HL-60/S4 (cell line): ENCODE data around the gene ORMDL2.
"Not testable (repeated sequence)": the region's sequence is repeated elsewhere in the genome, so short reads cannot be mapped to it uniquely, and the experiment has no call there.

Experiments used
- in situ Hi-C: fragments of 300-500 bp; cut with MboI; formaldehyde crosslinking; loops from 2 replicates; pipeline ENCODE4 v1.14.3; 2022; ENCODE audit warnings: low sequenced_read_pairs

The ORMDL2 gene

DNA sequence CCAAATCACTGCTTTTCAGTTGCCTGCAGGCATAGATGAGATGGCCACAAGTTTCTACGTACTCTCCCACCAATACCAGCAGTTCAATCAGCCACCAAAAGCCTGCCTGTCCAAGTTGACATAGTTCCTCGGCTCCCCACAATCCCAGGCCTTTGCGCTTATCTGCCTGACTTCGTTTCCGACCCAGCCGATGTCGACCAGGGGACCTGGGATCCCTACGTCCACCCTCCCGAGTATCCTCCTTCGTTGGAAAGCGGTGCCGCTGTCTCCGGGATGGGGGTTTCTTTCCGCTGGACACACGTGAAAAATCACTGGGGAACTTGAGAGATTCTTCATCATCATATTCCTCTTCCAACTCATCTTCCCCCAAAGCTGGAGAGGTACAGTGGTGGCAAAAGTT, 10.0 kb downstream of the ORMDL2 start:
- in situ Hi-C loops = no loop called here

DNA sequence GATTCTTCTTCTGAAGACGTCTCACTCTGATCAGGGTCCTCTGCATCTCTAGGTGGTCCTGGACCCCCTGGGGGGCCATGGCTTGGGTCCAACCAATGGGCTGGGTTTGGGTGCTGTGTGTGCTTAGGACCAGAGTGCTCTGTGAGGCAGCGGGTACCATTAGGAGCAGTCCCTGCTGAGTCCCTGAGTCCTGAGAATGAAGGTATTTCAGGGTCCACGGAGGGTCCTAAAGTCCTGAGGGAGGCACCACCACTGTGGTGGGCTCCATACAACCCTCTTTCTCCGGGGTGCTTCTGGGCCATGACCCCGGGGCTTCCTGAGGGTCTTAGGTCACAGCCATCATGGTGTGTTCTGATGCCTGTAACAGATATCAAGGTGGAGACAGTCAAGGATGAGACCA, 10.5 kb downstream of the ORMDL2 start:
- in situ Hi-C loops = no loop called here

DNA sequence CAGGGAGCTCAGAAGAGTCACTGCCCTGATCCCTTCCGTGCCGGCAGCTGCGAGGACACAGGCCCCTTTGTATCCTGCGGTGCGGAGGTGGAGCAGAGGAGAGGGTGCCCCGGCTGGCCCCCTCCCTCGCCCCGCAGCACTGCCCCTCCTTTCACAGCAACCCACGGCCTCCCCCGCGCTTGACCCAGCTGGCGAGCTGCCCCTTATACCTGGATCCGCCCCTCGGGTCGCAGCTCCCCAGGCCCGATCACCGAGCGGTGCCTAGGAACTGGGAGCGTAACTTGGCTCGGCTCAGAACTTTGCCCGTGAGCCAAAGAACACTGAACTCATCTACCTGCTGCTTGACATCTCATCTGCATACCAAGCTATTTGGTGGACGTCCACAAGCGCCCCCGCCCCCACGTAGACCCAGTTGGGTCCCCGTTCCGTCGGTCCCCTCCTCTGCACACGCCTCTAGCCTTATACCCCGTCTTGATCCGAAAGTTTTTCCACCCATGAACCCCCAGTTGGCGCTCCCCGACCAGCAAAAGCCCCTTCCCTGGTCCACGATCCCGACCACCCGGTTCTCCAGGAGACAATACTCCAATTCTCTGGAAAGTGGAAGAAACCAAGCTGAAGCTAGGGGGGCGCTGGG, 12.2 kb downstream of the ORMDL2 start:
- in situ Hi-C loops = no loop called here

DNA sequence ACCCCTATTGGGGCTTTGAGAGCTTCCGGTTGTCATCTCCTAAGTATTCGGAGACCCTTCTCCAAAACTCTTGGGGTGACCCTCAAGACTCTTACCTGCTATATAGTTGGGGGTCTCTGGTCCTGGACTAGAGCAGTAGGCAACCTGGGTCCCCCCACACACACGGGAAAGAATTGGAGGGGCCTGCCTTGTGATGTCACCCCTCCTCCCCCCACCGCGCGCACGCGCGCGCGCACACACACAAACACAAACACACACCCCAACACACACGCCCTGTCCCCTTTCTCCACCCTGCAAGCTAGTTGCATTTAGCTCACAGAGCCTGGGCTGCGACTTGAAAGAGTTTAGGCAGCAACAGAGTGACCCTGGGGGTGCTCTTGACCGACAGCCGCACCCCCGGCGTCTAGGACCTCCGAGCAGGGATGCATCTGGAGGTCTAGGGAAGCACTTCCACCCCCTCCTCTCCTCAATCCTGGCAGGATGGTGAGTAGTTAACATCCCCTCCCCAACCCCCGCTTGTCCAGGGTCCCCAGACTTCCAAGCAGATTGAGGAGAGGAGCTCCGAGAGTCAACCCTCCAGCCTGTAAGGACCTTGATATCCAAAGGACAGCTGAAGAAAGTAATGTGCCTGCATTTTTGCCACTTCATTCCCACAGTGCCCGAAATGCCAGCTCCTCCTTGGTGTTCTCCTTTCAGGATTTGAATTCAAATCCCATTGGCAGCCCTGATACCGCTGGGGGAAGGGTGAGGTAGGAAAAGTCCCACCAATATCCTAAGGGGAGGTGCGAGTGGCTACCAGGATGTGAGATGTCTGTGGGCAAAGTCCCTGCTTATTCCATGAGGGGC, 13.0 kb downstream of the ORMDL2 start:
- in situ Hi-C loops = no loop called here

DNA sequence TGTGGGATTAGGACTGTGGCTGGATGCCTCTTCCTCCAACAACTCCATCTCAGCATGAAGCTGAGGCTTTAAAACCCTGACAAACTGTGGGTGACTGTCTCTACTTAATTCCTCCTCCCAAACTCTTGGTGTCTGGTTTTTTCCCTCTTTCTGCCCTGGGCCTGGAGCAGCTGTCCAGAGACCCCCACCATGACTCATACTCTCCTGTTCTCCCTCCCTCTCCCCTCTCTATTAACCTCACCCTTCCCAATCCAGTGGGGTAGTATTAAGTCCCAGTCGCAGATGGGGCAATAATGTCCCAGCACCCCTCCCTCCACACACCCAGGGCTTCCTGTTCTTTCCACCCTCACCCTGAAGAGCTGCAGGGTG, 13.6 kb downstream of the ORMDL2 start:
- in situ Hi-C loops = no loop called here

DNA sequence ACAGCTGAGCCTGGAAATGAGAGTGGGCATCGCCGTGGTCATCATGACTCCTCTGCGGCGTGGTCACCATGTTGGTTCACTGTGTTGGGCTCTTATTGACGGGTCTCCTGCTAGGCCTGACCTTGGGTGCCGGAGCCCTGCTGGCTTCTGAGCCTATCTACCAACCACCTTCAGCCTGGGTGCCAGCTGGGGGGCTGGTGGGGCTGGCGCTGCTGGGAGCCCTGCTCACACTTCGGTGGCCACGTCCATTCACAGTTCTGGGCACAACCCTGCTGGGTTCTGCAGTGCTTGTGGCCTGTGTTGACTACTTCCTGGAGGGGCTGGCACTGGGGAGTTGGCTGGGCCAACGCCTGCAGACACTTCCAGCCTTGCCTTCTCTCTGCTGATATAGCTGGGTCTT, 15.2 kb downstream of the ORMDL2 start:
- in situ Hi-C loops = no loop called here

DNA sequence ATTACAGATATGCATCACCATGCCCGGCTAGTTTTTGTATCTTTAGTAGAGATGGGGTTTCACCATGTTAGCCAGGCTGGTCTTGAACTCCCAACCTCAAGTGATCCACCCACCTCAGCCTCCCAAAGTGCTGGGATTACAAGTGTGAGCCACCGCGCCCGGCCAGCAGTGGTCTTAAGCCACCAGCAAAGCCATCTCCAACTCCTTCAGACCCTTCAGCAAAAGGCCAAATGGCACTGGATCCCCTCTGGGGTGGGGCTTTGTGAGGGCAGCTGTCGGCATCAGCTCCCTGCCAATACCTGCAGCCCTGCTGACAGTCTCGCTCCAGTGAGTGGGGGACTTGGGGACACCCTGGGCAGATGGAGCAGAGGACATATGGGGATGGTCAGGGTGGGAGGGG, 16.6 kb downstream of the ORMDL2 start:
- in situ Hi-C loops = not testable (repeated sequence)

DNA sequence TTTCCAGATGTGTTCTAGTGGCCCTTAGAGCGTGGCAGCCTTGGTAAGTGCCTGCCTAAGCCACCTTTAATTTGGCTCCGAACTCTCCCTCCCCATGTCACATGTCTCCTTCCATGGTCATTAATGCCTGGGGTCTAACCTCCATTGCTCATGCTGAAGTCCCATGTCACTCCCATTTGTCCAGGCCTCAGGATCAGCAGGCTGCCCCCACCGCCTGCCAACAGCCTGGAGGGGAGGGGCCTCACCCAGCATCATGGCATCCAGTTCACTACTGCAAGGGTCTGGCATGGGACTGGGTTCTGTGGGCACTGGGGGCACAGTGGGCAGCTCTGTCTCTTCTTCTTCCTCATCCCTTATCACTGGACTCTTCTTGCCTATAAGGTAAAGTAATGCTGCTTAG, 20.5 kb downstream of the ORMDL2 start:
- in situ Hi-C loops = no loop called here

DNA sequence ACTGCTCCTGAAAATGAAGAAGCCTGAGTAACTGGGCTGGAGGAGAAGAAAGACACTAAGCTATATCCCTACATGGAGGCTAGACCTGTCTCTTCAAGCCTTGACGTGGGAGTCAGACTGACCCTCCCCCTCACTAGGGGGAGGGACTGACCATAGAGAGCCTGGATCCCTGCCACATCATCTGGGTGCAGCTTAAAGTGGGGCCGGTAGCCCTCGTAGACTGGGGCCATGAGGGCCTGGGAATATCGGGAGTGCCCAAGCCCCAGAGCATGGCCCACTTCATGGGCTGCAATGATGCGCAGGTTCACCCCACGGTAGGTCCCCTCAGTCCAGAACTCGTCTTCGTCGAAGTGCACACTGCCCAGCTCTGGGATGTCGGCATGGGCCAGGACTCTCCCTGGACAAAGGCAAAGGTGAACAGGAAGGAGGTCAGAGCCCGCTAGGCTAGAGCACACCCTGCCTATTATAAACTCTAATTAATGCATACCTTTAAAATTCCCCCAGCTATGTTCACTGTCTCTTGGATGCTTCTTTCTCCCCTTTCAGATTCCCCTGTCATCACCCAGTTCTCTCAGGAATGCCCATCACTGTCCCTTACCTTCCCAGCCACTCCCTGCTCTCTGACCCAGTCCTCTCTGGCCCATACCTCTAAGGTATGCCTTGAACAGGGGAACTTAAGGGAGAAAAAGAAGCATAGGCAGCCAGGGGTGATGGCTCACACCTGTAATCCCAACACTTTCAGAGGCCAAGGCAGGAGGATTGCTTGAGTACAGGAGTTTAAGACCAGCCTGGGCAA, 21.7 kb downstream of the ORMDL2 start:
- in situ Hi-C loops = no loop called here

DNA sequence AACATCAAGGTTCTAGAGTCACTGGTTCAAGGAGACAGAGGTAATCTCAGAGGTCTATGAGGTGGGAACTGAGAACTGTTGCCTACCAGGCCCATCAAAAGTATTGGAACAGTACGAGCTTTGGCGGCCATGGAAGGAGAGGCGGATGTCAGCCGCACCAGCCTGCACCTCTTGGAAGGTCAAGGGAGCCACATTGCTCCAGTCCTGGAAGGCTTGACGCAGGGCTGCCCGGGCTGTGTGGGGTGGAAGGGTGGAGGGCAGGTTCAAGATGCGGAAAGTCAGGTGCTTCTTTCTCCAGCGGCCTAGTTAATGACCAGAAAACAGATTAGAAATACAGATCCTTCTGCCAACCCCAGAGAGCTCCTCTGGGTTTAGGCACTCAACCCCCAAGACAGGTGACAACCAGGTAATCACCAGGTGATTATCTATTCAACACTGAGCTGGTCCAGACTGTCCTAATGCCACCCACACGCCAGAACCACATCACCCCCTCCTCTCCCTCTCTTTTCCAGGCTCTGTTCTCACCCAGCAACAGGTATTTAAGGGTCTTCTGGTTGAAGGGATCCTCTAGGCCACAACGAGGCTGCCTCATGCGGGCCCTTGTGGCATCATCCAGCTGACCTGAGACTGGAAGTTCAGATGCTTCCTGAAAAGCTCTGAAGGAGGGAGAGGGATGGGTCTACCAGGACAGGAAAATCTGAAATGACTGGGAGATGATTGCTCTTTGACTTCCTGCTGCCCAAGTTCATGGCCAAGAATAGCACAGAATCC, 22.9 kb downstream of the ORMDL2 start:
- in situ Hi-C loops = no loop called here

DNA sequence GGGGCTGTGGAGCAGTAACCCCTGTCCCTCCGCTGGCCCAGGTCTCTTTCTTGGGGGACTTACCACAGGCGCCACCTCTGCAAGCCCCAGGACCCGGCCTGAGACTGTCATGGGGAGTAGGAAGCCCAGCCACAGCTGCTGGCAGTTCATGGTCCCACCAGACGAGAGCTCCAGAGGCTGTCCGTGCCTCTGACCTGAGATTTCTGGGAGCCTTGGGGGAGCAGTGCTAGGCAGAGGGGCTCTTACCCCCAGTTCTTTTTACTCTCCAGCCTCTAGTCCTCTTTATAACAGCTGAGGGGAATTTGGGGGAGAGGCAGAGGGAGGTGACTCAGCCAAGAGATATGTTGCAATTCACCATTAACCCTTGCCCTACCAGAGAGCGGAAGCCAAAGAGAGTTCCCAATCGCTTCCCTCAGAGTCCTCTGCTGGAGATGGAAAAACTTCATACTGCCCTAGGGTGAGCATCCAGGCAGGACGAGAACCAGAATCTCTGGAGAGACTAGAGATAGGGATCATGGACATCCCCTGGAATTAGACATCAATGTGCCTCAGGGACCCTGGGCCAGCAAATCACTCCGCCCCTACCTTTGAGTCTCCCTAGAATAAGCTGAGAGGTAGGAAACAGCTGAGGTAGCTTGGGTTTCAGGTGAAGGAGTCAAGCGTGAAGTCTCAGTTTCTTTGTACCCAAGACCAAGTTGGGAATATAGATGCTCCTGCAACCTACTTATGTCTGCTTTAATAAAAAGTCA, 25.0 kb downstream of the ORMDL2 start, which contains the start of gene MMP19:
Gene MMP19 (minus strand): TSS at position 256 of the 749 bp plus-strand sequence. CDS start 106 bp downstream, at position 150.
- in situ Hi-C loops = no loop called here

DNA sequence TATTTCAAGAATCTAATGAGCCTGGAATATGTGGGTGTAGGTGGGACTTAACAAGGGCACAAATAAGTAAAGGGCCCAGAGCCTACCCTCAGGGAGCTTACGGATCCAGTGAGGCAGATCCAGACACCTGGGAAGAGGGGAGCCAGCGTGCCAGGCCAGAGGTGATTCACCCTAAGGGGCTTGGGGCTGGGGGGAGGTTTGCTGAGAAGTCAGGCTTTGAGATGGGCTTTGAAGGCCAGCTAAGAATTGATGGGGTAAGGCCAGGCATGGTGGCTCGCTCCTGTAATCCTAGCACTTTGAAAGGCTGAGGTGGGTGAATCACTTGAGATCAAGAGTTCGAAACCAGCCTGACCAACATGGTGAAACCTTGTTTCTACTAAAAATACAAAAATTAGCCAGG, 25.6 kb downstream of the ORMDL2 start:
- in situ Hi-C loops = no loop called here

DNA sequence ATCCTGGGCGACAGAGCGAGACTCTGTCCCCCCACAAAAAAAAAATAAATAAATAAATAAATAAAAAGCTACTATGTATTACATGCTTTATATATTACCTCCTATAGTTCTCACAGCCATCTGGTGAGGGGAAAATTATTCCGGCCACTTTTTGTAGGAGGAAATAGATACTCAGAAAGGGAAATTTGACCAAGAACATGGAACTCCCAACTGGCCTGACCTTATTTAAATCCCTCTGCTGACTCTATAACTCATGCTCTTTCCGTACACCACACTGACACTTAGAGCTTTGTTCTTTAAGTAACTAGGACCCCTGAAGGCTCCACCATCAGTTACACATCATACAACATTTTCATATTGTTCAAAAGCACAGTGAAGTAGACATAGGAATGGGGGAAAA, 27.1 kb downstream of the ORMDL2 start:
- in situ Hi-C loops = no loop called here

DNA sequence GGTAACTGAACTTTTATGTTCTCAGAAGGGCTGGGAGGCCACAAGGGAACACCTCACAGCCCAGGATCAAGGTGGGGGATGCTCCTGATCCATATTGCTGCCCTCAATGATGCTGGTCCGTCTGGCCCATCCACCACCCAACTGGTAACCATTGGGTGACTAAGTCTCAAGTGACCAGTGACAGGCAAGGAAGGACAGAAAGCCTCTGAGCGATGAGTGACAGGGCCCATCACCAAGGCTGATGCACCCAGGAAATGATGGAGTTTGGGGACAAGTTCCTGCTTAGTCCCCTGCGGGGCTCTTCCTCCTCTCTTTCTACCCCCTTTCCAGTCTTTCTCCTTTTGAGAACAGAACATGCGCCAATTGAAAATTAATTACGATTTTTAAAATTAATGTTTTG, 27.5 kb downstream of the ORMDL2 start:
- in situ Hi-C loops = no loop called here

DNA sequence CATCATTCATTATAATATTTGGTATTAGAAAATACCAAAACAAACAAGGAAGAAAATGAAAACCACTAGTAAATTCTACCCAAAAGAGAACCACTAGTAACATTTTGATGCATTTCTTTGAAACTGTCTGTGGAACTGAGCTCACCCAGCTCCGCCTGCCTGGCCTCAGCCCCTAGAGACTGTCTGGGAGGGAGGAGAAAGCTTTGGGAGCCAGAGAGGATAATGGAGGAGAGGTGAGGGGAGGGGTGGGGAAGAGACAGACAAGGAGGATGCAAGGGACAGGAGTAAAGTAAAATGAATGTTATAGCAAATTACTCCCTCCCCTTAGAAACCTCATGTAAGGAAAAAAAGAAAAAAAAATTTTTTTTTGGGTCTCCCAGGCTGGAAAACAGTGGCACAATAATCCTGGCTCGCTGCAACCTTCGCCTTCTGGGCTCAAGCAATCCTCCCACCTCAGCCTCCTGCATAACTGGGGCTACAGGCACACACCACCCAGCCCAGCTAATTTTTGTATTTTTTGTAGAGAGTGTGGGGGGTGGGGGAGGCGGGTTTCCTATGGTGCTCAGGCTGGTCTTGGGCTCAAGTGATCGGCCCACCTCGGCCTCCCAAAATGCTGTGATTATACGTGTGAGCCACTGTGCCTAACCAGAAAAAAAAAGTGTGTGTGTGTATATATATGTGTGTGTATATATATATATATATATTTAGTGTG, 28.1 kb downstream of the ORMDL2 start:
- in situ Hi-C loops = no loop called here

DNA sequence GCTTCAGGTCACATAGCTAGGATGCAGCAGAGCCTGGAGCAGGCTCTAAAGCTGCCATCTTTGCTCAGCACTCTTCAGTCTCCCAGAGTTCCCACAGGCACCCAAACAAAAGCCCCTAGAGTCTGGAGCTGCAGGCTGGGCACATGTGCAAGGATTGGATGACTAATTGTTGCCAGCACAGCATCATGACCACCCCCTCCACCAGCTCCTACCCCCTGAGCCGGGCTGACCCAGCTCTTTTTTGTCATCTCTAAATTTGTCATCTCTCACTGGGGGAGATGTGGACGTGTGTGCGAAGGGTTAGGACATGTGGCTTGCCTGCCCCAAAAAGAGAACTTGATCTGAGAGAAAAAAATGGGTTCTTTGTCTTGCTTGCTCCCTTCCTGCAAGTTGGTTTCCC, 29.2 kb downstream of the ORMDL2 start:
- in situ Hi-C loops = no loop called here

DNA sequence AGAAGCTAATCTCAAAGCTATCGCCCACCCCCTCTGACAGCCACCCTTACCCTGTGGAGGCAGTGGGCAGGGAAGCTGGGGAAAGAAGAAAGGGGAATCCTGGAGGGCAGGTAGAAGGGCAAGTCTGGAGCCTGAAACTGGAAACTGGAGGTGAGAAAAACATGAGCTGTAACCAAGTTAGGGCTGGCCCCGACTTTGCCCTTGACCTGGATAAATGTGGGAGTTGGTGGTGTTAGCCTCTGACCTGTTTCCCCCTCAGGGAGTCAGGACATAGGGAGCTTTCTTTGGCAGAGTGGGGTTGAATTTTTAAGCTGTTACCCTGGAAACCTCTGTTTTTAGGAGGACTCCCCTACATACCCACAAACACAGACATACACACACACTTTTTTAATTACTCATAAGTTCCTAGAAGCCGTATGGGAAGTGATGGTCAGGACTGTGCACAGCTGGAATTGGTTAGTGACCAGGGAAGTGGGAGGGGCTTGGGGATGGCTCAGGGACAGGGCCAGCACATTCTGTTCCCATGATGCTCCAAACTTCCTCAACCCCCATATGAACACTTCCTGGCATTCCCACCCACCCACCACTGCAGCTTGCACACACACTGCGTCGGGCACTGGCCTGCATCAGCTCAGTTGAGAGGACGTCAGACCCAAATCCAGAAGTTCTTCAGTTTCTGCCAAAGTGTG, 29.9 kb downstream of the ORMDL2 start:
- in situ Hi-C loops = no loop called here

DNA sequence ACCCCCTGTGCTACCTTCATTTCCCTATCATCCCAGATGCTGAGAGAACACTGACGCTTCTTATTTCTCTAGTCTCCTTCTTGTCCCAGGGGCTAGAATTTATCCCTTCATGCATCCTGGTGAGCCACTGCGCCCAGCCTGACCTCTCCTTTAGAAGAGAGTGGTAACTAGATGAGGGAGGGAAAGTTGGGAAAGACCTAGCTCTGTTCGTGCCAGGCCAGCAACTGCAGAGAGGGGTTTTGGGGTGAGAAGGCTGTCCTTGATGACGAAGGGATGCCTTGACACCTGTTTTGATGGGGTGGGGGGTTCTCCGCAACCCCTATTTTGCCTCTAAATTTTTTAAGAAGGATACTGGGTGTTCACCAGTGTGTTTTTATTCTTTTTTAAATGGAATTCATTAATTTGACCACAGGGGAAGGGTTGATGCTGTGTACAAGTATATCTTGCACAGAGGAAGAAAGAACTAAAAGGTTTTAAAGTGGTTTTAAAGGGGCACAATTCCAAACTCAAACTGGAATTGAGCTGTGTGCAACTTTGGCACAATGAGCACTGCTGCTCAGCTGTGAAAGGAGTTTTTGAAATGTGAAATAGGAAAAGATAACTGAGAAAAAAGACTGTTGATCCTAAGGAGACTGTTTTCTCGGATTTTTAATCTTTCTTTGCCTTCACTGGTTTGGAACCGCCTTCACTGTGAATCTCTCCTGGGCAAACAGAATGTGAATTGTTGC, 31.9 kb downstream of the ORMDL2 start:
- in situ Hi-C loops = no loop called here
